CD4-positive, CD25-positive, alpha-beta regulatory T cell (primary cell): ENCODE measurements around the gene MCM3AP. TPM values are rescaled to one million over a fixed set of nuclear protein-coding genes. Genes with fewer than 3 reads are reported as not detected.
A peak's percentile ranks its signal among the peaks of the same experiment; 100 is the strongest.
"Not testable (repeated sequence)": the region's sequence is repeated elsewhere in the genome, so short reads cannot be mapped to it uniquely, and the experiment has no call there.

Experiments used
- ATAC-seq, 2 donors: fragments of 150-1000 bp; cut with Tn5 transposase; one replicate each; pipeline ENCODE4 v1.10.0; 2021; ENCODE audit warnings: low read depth in 2 of 2, moderate number of reproducible peaks in 2 of 2, moderate library complexity in 1 of 2
- DNase-seq, 3 donors: peaks; one replicate each; pipeline versions ENCODE4 v3.0.0 to v3.0.0-alpha.2; 2012 to 2022; ENCODE audit warnings: mixed read lengths in 1 of 3
- H3K27ac ChIP-seq: one replicate; pipeline ENCODE4 v1.7.0; 2013; ENCODE audit warnings: mild to moderate bottlenecking, low read length; ENCODE audit not compliant: insufficient read depth, poor library complexity, severe bottlenecking
- H3K27me3 ChIP-seq: one replicate; pipeline ENCODE4 v1.7.0; 2013; ENCODE audit warnings: low read length; ENCODE audit not compliant: control insufficient read depth, insufficient read depth
- H3K36me3 ChIP-seq: one replicate; pipeline ENCODE4 v1.7.0; 2013; ENCODE audit warnings: mild to moderate bottlenecking, low read length, moderate library complexity; ENCODE audit not compliant: control insufficient read depth, insufficient read depth
- H3K4me1 ChIP-seq: 2 replicates; pipeline ENCODE4 v1.7.0; 2013; ENCODE audit warnings: mild to moderate bottlenecking, low read length; ENCODE audit not compliant: insufficient read depth, control insufficient read depth, poor library complexity, severe bottlenecking
- H3K4me3 ChIP-seq: one replicate; pipeline ENCODE4 v1.7.0; 2013; ENCODE audit warnings: low read depth, mild to moderate bottlenecking, low read length, moderate library complexity
- H3K9me3 ChIP-seq, 2 experiments: 1 replicate in 1 of 2; 2 replicates in 1 of 2; pipeline ENCODE4 v1.7.0; 2013; ENCODE audit warnings: low read length in 2 of 2, mild to moderate bottlenecking in 1 of 2, moderate library complexity in 1 of 2; ENCODE audit not compliant: control insufficient read depth in 2 of 2
- H3K27ac Mint-ChIP-seq, 3 donors: one replicate each; pipeline ENCODE4 v1.8.0; 2020 to 2022; ENCODE audit warnings: mild to moderate bottlenecking in 3 of 3, mixed read lengths in 3 of 3, moderate library complexity in 2 of 3
- H3K27me3 Mint-ChIP-seq: one replicate; pipeline ENCODE4 v1.8.0; 2022; ENCODE audit warnings: mild to moderate bottlenecking, mixed read lengths
- H3K36me3 Mint-ChIP-seq: one replicate; pipeline ENCODE4 v1.8.0; 2020; ENCODE audit warnings: mixed read lengths
- H3K4me1 Mint-ChIP-seq, 4 donors: one replicate each; pipeline ENCODE4 v1.8.0; 2020 to 2022; ENCODE audit warnings: mixed read lengths in 4 of 4, mild to moderate bottlenecking in 1 of 4
- H3K4me3 Mint-ChIP-seq, 4 donors: one replicate each; pipeline ENCODE4 v1.8.0; 2020 to 2022; ENCODE audit warnings: mild to moderate bottlenecking in 4 of 4, mixed read lengths in 4 of 4, moderate library complexity in 3 of 4
- H3K9me3 Mint-ChIP-seq, 7 donors: one replicate each; pipeline ENCODE4 v1.8.0; 2020 to 2022; ENCODE audit warnings: mixed read lengths in 7 of 7, mild to moderate bottlenecking in 3 of 7, moderate library complexity in 2 of 7
- polyA plus RNA-seq, 4 donors: library from polyadenylated mRNA; unstranded; fragments of 300-500 nt; fragmentation: Illumina TruSeq; gene quantifications; one replicate each; pipeline ENCODE4 v1.2.3, GENCODE V29; 2021
- total RNA-seq: library from RNA; stranded (reverse); gene quantifications from one replicate; pipeline ENCODE4 v1.2.3, GENCODE V29; 2022

MCM3AP gene
- total and polyA plus RNA-seq, 5 donors from 2014 or later: 30.7 to 139 (median 45.3) TPM

GRCh38 chr21:46245213-46245915 lies 40.0 kb downstream of the MCM3AP start:
- H3K27ac Mint-ChIP-seq: no peak overlapping the region
- Histone ChIP-seq H3K27ac (no peak overlapping the region), H3K4me1 (no peaks in the 10 kb centered on the region), H3K4me3 (no peak overlapping the region), H3K9me3 (no peaks in the 10 kb centered on the region), H3K27me3 (no peaks in the 10 kb centered on the region), H3K36me3 (peaks cover 87% of the 10 kb centered on the region)
- DNase-seq (no peak), ATAC-seq (no peak)
- H3K9me3 Mint-ChIP-seq: no peaks in the 10 kb centered on the region
- H3K4me1 Mint-ChIP-seq: peaks cover 8 to 13% (median 11%) of the 10 kb centered on the region in 4 donors
- H3K4me3 Mint-ChIP-seq: no peak overlapping the region
- peaks cover 44% of the 10 kb centered on the region for H3K36me3 Mint-ChIP-seq
- no peaks in the 10 kb centered on the region for H3K27me3 Mint-ChIP-seq

- Mint-ChIP-seq H3K27ac (no peak overlapping the region), H3K4me3 (no peak overlapping the region), H3K36me3 (peaks cover 50% of the 10 kb centered on the region), H3K4me1 (peaks cover 3 to 9% (median 7%) of the 10 kb centered on the region in 4 donors), H3K27me3 (no peaks in the 10 kb centered on the region), H3K9me3 (no peaks in the 10 kb centered on the region)
- Histone ChIP-seq H3K36me3 (peaks cover 88% of the 10 kb centered on the region), H3K4me3 (no peak overlapping the region), H3K27me3 (no peaks in the 10 kb centered on the region), H3K27ac (no peak overlapping the region), H3K9me3 (no peaks in the 10 kb centered on the region), H3K4me1 (no peaks in the 10 kb centered on the region)
- DNase-seq: no peak
- ATAC-seq: no peak
Measured at GRCh38 chr21:46244602-46245001, 40.8 kb downstream of the MCM3AP start.

- no peak overlapping the region for H3K27ac Mint-ChIP-seq
- no peak for DNase-seq
- H3K4me1 ChIP-seq: no peaks in the 10 kb centered on the region
- peaks cover 52% of the 10 kb centered on the region for H3K36me3 Mint-ChIP-seq
- H3K9me3 ChIP-seq: no peaks in the 10 kb centered on the region
- ATAC-seq: no peak
- H3K4me3 Mint-ChIP-seq: no peak overlapping the region
- H3K27me3 Mint-ChIP-seq: no peaks in the 10 kb centered on the region
- H3K9me3 Mint-ChIP-seq: no peaks in the 10 kb centered on the region
- H3K27ac ChIP-seq: no peak overlapping the region
- no peaks in the 10 kb centered on the region for H3K27me3 ChIP-seq
- H3K4me1 Mint-ChIP-seq: peaks cover 3 to 9% (median 6%) of the 10 kb centered on the region in 4 donors
- no peak overlapping the region for H3K4me3 ChIP-seq
- peaks cover 89% of the 10 kb centered on the region for H3K36me3 ChIP-seq
Measured at GRCh38 chr21:46243960-46244361, 41.5 kb downstream of the MCM3AP start.

GRCh38 chr21:46243325-46243724 lies 42.1 kb downstream of the MCM3AP start:
- peaks cover 0 to 9% (median 4%) of the 10 kb centered on the region in 4 donors for H3K4me1 Mint-ChIP-seq
- H3K36me3 Mint-ChIP-seq: peaks cover 58% of the 10 kb centered on the region
- peak overlapping the region in 2 of 3 donors; percentile 56 to 75 for H3K27ac Mint-ChIP-seq

GRCh38 chr21:46241577-46241976 lies 43.8 kb downstream of the MCM3AP start:
- H3K4me1 ChIP-seq, H3K27me3 ChIP-seq, H3K9me3 Mint-ChIP-seq, H3K4me3 ChIP-seq, H3K9me3 ChIP-seq, H3K27ac Mint-ChIP-seq, DNase-seq, H3K4me3 Mint-ChIP-seq, ATAC-seq, H3K27ac ChIP-seq, H3K4me1 Mint-ChIP-seq, H3K27me3 Mint-ChIP-seq: not testable (repeated sequence)
- peaks cover 57% of the 10 kb centered on the region for H3K36me3 Mint-ChIP-seq
- H3K36me3 ChIP-seq: peaks cover 87% of the 10 kb centered on the region

More at GRCh38 chr21:46243325-46243724, 42.1 kb downstream of the MCM3AP start:
- Histone ChIP-seq H3K27me3 (no peaks in the 10 kb centered on the region), H3K4me3 (no peak overlapping the region), H3K4me1 (no peaks in the 10 kb centered on the region), H3K9me3 (no peaks in the 10 kb centered on the region), H3K27ac (no peak overlapping the region), H3K36me3 (peaks cover 87% of the 10 kb centered on the region)
- Mint-ChIP-seq H3K9me3 (no peaks in the 10 kb centered on the region), H3K27me3 (no peaks in the 10 kb centered on the region), H3K4me3 (no peak overlapping the region)
- DNase-seq (no peak), ATAC-seq (no peak)

GRCh38 chr21:46239817-46240325 lies 45.5 kb downstream of the MCM3AP start:
- H3K4me1 ChIP-seq: no peaks in the 10 kb centered on the region

GRCh38 chr21:46237474-46237873 lies 47.9 kb downstream of the MCM3AP start:
- H3K4me3 Mint-ChIP-seq: no peak overlapping the region
- Histone ChIP-seq H3K36me3 (peaks cover 76% of the 10 kb centered on the region), H3K9me3 (no peaks in the 10 kb centered on the region), H3K27me3 (no peaks in the 10 kb centered on the region), H3K27ac (no peak overlapping the region), H3K4me1 (no peaks in the 10 kb centered on the region), H3K4me3 (no peak overlapping the region)
- no peaks in the 10 kb centered on the region for H3K27me3 Mint-ChIP-seq
- ATAC-seq (no peak), DNase-seq (no peak)
- H3K9me3 Mint-ChIP-seq: no peaks in the 10 kb centered on the region
- H3K27ac Mint-ChIP-seq: no peak overlapping the region
- H3K36me3 Mint-ChIP-seq: peaks cover 69% of the 10 kb centered on the region
- H3K4me1 Mint-ChIP-seq: peaks cover 0 to 16% (median 9%) of the 10 kb centered on the region in 4 donors

More at GRCh38 chr21:46239817-46240325, 45.5 kb downstream of the MCM3AP start:
- no peak overlapping the region for H3K4me3 Mint-ChIP-seq
- H3K36me3 Mint-ChIP-seq: peaks cover 66% of the 10 kb centered on the region
- no peak for DNase-seq
- H3K27me3 Mint-ChIP-seq: no peaks in the 10 kb centered on the region
- H3K27ac Mint-ChIP-seq: peak overlapping the region in 2 of 3 donors; percentile 23 to 49
- Histone ChIP-seq H3K27ac (no peak overlapping the region), H3K9me3 (no peaks in the 10 kb centered on the region), H3K36me3 (peaks cover 86% of the 10 kb centered on the region), H3K4me3 (no peak overlapping the region), H3K27me3 (no peaks in the 10 kb centered on the region)
- no peaks in the 10 kb centered on the region for H3K9me3 Mint-ChIP-seq
- no peak for ATAC-seq
- H3K4me1 Mint-ChIP-seq: peaks cover 0 to 8% (median 4%) of the 10 kb centered on the region in 4 donors
